ENCODE measurements around the gene CARD11. TPM values are rescaled to one million over a fixed set of nuclear protein-coding genes. Genes with fewer than 3 reads are reported as not detected.

The CARD11 gene
- total and polyA plus RNA-seq, 11 donors, result 0.15 to 3.2 (median 0.33) TPM; not detected in 2

DNA sequence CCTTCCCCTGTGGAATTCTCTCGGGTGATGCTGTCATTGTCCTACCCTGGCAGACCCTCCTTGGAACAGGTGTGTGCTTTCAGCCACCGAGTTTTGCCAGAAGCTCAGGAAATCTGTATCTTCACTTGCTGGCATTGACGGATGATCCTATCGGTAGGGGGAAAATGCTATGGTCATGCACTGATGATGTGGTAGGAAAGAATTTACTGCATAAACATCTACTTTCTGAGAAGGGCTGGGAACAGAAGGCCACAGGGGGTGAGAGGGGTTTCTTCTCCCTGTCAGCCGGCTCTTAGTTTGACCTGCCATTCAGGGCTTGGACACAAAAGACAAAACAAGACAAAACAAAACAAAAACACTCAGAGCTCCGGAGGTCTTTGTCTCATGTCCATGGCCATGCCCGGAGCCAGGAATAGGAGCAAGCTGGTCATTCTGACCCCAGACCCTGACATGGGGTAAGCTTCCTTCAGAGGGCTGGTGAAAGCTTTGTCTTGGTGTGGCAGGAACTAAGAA, 43.6 kb upstream of the CARD11 start:
- no peak overlapping the region for H3K27ac ChIP-seq
- DNase-seq (no peak), ATAC-seq (no peak)
- 39 to 52% (median 46%) methylated on average over 7 of the region's 7 CpGs for WGBS, 4 donors
- H3K4me3 ChIP-seq, result no peak overlapping the region
- TF ChIP-seq, protein P1, sequence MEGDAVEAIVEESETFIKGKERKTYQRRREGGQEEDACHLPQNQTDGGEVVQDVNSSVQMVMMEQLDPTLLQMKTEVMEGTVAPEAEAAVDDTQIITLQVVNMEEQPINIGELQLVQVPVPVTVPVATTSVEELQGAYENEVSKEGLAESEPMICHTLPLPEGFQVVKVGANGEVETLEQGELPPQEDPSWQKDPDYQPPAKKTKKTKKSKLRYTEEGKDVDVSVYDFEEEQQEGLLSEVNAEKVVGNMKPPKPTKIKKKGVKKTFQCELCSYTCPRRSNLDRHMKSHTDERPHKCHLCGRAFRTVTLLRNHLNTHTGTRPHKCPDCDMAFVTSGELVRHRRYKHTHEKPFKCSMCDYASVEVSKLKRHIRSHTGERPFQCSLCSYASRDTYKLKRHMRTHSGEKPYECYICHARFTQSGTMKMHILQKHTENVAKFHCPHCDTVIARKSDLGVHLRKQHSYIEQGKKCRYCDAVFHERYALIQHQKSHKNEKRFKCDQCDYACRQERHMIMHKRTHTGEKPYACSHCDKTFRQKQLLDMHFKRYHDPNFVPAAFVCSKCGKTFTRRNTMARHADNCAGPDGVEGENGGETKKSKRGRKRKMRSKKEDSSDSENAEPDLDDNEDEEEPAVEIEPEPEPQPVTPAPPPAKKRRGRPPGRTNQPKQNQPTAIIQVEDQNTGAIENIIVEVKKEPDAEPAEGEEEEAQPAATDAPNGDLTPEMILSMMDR (IDR thresholded peaks at IDR 0.05), result no peak
- no peak for TF ChIP-seq POLR2A (IDR thresholded peaks at IDR 0.05)
- intact Hi-C loops (cut with DNase I), result loop anchor here in 1 of 10 donors (5.0 kb wide), 1 partner anchor 50 kb away; no protein-coding TSS in a partner anchor
- peaks cover 0 to 6% (median 0%) of the 10 kb centered on the region in 9 donors for H3K27me3 ChIP-seq
- no peaks in the 10 kb centered on the region for H3K9me3 ChIP-seq
- no peaks in the 10 kb centered on the region for H3K36me3 ChIP-seq
- peaks cover 0 to 10% (median 0%) of the 10 kb centered on the region in 12 donors for H3K4me1 ChIP-seq

DNA sequence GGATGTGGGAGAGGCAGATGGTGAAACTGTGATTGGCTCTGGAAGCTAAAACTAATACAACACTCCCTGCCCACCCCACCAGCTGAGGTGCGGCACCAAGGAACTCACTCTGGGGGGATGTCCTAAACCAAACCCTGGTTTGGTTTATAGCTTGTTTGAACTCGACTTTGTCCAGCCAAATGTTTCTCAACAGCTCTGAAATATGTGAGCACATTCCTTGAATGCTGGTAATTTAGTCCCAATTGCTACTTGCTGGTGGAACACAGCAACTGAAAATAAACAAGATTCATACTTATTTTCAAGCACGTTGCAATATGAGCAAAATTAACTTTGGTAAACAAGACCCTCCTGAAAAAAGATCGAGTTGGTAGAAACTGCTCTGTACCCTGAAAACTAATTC, 39.7 kb upstream of the CARD11 start:
- Histone ChIP-seq H3K36me3 (no peaks in the 10 kb centered on the region), H3K27ac (no peak overlapping the region), H3K27me3 (no peaks in the 10 kb centered on the region), H3K4me3 (no peak overlapping the region), H3K9me3 (peaks cover 0 to 8% (median 0%) of the 10 kb centered on the region in 12 donors), H3K4me1 (no peaks in the 10 kb centered on the region)
- intact Hi-C loops (cut with DNase I), result no loop called here
- ATAC-seq, result no peak
- TF ChIP-seq, protein P1 (IDR thresholded peaks at IDR 0.05), result no peak
- no peak for TF ChIP-seq POLR2A (IDR thresholded peaks at IDR 0.05)
- WGBS, 4 donors, result 73 to 79% (median 74%) methylated on average over 4 of the region's 4 CpGs
- no peak for DNase-seq

GRCh38 chr7:3082831-3083230, 39.2 kb upstream of the CARD11 start:
- intact Hi-C loops (cut with DNase I), result no loop called here
- ATAC-seq, result no peak
- WGBS, 4 donors, result 84 to 88% (median 85%) methylated on average over 9 of the region's 9 CpGs

DNA sequence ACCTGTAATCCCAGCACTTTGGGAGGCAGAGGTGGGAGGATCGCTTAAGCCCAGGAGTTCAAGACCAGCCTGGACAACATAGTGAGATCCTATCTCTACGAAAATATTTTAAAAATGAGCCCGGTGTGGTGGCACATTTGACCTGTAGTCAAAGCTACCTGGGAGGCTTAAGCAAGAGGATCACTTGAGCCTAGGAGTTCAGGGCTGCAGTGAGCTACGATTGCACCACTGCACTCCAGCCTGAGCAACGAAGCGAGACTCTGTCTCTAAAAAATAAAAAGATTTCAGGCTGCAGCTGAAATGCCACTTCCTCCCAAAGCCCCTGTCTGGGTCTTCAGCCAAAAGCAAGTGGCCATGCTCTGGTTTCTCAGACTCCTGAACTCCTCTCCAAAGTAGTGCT, 38.7 kb upstream of the CARD11 start:
- 75 to 86% (median 78%) methylated on average over 6 of the region's 6 CpGs for WGBS, 4 donors
- no peaks in the 10 kb centered on the region for H3K27me3 ChIP-seq
- H3K36me3 ChIP-seq, result no peaks in the 10 kb centered on the region
- no peak overlapping the region for H3K4me3 ChIP-seq
- no peaks in the 10 kb centered on the region for H3K4me1 ChIP-seq
- ATAC-seq, result no peak
- H3K9me3 ChIP-seq, result peaks cover 0 to 8% (median 0%) of the 10 kb centered on the region in 12 donors
- TF ChIP-seq POLR2A (IDR thresholded peaks at IDR 0.05), result no peak
- TF ChIP-seq, protein P1 (IDR thresholded peaks at IDR 0.05), result no peak
- DNase-seq, result no peak
- H3K27ac ChIP-seq, result no peak overlapping the region
- intact Hi-C loops (cut with DNase I), result no loop called here

More at GRCh38 chr7:3082831-3083230, 39.2 kb upstream of the CARD11 start:
- H3K9me3 ChIP-seq, result peaks cover 0 to 8% (median 0%) of the 10 kb centered on the region in 12 donors
- H3K4me1 ChIP-seq, result no peaks in the 10 kb centered on the region
- H3K4me3 ChIP-seq, result no peak overlapping the region
- H3K36me3 ChIP-seq, result no peaks in the 10 kb centered on the region
- no peak overlapping the region for H3K27ac ChIP-seq
- TF ChIP-seq, protein P1 (IDR thresholded peaks at IDR 0.05), result no peak
- TF ChIP-seq POLR2A (IDR thresholded peaks at IDR 0.05), result no peak
- H3K27me3 ChIP-seq, result no peaks in the 10 kb centered on the region
- no peak for DNase-seq

Measured in heart left ventricle (tissue), 16 donors.